ENCODE data around the gene SPATS2L.

DNA sequence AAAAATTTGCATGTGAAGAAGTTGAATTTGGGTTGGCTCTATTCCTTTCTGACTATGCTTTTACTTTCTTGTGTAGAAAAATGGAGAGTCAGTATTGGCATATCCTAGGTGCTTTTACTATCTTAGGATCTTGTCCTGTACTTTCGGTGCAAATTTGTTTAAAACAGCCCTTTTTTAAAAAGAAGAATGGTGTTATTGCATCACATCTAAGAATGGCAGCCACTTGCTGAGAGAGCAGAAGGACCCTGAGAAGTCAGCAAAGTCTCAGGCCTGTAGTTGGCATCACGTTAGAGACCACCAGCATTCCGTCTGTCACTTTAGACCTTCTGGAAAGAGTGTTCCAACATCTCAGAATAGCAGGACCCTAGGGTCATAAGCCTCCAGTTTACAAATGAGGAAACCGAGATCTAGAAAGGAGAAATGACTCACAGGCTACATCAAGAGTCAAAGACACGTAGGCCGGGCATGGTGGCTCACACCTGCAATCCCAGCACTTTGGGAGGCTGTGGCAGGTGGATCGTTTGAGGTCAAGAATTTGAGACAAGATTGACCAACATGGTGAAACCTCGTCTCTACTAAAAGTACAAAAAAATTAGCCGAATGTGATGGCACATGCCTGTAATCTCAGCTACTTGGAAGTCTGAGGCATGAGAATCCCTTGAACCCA is 42.5 kb downstream of the SPATS2L start:
- TF ChIP-seq, protein P1, sequence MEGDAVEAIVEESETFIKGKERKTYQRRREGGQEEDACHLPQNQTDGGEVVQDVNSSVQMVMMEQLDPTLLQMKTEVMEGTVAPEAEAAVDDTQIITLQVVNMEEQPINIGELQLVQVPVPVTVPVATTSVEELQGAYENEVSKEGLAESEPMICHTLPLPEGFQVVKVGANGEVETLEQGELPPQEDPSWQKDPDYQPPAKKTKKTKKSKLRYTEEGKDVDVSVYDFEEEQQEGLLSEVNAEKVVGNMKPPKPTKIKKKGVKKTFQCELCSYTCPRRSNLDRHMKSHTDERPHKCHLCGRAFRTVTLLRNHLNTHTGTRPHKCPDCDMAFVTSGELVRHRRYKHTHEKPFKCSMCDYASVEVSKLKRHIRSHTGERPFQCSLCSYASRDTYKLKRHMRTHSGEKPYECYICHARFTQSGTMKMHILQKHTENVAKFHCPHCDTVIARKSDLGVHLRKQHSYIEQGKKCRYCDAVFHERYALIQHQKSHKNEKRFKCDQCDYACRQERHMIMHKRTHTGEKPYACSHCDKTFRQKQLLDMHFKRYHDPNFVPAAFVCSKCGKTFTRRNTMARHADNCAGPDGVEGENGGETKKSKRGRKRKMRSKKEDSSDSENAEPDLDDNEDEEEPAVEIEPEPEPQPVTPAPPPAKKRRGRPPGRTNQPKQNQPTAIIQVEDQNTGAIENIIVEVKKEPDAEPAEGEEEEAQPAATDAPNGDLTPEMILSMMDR (IDR thresholded peaks at IDR 0.05; ENCODE audit: insufficient read depth, low read length, poor library complexity, severe bottlenecking): no peak
- no peak for TF ChIP-seq EZH2phosphoT487 (conservative IDR thresholded peaks at IDR 0.05; ENCODE audit: low read length)
